Measurements from ENCODE around the gene EFNB3. TPM values are rescaled to one million over a fixed set of nuclear protein-coding genes. Genes with fewer than 3 reads are reported as not detected.

The EFNB3 gene
- total and polyA plus RNA-seq, 2 of the 13 experiments (the other 11 are each of a cell fraction or from before 2014, with no cell fraction given), result 0.07 to 0.25 TPM

DNA sequence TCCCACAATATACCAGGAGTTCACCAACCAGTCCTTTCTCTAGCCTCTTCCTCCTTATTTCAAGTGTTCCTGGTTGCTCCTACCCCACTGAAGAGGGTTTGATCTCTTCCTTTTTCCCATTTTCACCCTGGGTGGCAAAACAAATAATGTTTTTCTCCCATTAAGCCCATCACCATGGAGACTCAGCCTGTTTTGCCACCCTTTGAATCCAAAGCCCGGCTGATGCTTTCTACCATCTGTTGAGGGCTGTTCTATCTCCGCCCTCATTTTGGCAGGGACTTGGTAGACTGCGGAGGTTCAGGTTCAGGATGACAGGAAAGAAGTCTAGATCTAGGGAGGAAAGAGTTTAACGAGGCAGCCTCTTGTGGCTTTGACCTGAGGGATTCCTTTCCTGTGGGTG is 15.1 kb downstream of the EFNB3 start (continued):
- TF ChIP-seq, protein P1, sequence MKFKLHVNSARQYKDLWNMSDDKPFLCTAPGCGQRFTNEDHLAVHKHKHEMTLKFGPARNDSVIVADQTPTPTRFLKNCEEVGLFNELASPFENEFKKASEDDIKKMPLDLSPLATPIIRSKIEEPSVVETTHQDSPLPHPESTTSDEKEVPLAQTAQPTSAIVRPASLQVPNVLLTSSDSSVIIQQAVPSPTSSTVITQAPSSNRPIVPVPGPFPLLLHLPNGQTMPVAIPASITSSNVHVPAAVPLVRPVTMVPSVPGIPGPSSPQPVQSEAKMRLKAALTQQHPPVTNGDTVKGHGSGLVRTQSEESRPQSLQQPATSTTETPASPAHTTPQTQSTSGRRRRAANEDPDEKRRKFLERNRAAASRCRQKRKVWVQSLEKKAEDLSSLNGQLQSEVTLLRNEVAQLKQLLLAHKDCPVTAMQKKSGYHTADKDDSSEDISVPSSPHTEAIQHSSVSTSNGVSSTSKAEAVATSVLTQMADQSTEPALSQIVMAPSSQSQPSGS (CRISPR knock-in tag; IDR thresholded peaks at IDR 0.05), result no peak

DNA sequence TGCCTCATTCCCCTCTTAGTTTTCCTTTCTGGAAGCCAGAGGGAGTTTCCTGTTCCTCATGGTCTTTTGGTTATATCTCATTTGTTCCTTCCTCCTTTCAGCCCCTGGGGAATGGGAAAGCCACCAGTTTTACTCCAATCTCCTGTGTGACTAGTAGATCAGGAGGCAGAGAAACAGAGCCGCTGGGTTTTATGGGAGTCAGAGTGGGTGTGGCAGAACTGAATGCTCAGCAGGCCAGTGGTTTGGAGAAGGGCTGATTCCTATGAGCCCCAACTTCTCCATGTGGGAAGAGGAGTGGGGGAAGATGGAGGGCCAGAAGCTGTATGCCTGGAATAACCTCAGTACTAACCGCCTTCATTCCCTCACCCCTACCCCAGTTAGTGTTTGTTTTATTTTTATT is 16.6 kb downstream of the EFNB3 start:
- in situ Hi-C loops (cut with HindIII; ENCODE audit: extremely low pct_ligation_motif_present, low pct_unique_long_range_greater_than_20kb) (no loop called here), intact Hi-C loops (cut with micrococcal nuclease; ENCODE audit: unreplicated experiment) (no loop called here)
- H3K79me2 ChIP-seq (ENCODE audit: insufficient read depth, low read length), result no peaks in the 10 kb centered on the region
- H3K9me3 ChIP-seq (ENCODE audit: low read length), result no peaks in the 10 kb centered on the region
- no peak overlapping the region for H3K27ac ChIP-seq (ENCODE audit: extremely low read length, insufficient read depth, low read length)
- ChIA-PET CTCF (ENCODE audit: low intra/inter-chr PET ratio, low total read pairs) (no interaction called here), POLR2A (no interaction called here)
- H2AFZ ChIP-seq (ENCODE audit: low read length), result no peak overlapping the region
- ATAC-seq (no peak), DNase-seq (ENCODE audit: low spot score) (no peak), FAIRE-seq (no peak)
- no TSS peak for BruUV-seq (replicated peaks)
- H3K4me1 ChIP-seq (ENCODE audit: insufficient read depth, low read length), result peaks cover 11% of the 10 kb centered on the region
- no peak overlapping the region for H3K4me3 ChIP-seq (replicated peaks in 1 of 3; ENCODE audit: insufficient read depth in 1 of 3, low read depth in 2 of 3, low read length in 3 of 3)
- no peak overlapping the region for H3K9ac ChIP-seq (ENCODE audit: insufficient read depth, low read depth, low read length)
- no peaks in the 10 kb centered on the region for H3K36me3 ChIP-seq (replicated peaks in 1 of 2; ENCODE audit: control insufficient read depth in 1 of 2, insufficient read depth in 2 of 2, low read length in 2 of 2)
- peaks cover 8 to 50% of the 10 kb centered on the region in 2 experiments for H3K27me3 ChIP-seq (ENCODE audit: control insufficient read depth in 1 of 2, insufficient read depth in 2 of 2, low read length in 2 of 2)
- TF ChIP-seq, protein P2, sequence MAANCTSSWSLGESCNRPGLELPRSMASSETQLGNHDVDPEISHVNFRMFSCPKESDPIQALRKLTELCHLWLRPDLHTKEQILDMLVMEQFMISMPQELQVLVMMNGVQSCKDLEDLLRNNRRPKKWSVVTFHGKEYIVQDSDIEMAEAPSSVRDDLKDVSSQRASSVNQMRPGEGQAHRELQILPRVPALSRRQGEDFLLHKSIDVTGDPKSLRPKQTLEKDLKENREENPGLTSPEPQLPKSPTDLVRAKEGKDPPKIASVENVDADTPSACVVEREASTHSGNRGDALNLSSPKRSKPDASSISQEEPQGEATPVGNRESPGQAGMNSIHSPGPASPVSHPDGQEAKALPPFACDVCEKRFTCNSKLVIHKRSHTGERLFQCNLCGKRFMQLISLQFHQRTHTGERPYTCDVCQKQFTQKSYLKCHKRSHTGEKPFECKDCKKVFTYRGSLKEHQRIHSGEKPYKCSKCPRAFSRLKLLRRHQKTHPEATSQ (CRISPR knock-in tag; IDR thresholded peaks at IDR 0.05; ENCODE audit: borderline replicate concordance), result no peak
- TF ChIP-seq, protein P1 (CRISPR knock-in tag; IDR thresholded peaks at IDR 0.05), result no peak
- TF ChIP-seq GPN1 (CRISPR knock-in tag; IDR thresholded peaks at IDR 0.05; ENCODE audit: borderline replicate concordance) (no peak), ZNF747 (CRISPR knock-in tag; IDR thresholded peaks at IDR 0.05; ENCODE audit: borderline replicate concordance) (no peak), ZNF460 (CRISPR knock-in tag; IDR thresholded peaks at IDR 0.05; ENCODE audit: borderline replicate concordance) (no peak), ASH2L (IDR thresholded peaks at IDR 0.05; ENCODE audit: insufficient read length, low read depth, low read length) (no peak), NFKBIZ (CRISPR knock-in tag; IDR thresholded peaks at IDR 0.05) (no peak), ZFP82 (CRISPR knock-in tag; IDR thresholded peaks at IDR 0.05; ENCODE audit: borderline replicate concordance) (no peak), JUNB (CRISPR knock-in tag; IDR thresholded peaks at IDR 0.05; ENCODE audit: borderline replicate concordance) (no peak), ZNF354B (CRISPR knock-in tag; IDR thresholded peaks at IDR 0.05) (no peak), WIZ (CRISPR knock-in tag; IDR thresholded peaks at IDR 0.05) (no peak), ZNF496 (CRISPR knock-in tag; IDR thresholded peaks at IDR 0.05; ENCODE audit: insufficient replicate concordance) (no peak)
- TF ChIP-seq, protein P3, sequence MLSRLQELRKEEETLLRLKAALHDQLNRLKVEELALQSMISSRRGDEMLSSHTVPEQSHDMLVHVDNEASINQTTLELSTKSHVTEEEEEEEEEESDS (CRISPR knock-in tag; IDR thresholded peaks at IDR 0.05; ENCODE audit: borderline replicate concordance), result no peak
- TF ChIP-seq, protein P4, sequence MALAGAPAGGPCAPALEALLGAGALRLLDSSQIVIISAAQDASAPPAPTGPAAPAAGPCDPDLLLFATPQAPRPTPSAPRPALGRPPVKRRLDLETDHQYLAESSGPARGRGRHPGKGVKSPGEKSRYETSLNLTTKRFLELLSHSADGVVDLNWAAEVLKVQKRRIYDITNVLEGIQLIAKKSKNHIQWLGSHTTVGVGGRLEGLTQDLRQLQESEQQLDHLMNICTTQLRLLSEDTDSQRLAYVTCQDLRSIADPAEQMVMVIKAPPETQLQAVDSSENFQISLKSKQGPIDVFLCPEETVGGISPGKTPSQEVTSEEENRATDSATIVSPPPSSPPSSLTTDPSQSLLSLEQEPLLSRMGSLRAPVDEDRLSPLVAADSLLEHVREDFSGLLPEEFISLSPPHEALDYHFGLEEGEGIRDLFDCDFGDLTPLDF (CRISPR knock-in tag; IDR thresholded peaks at IDR 0.05), result no peak
- WGBS (ENCODE audit: low lambda C conversion rate), result 61% methylated on average over 2 of the region's 2 CpGs
- no peaks in the 10 kb centered on the region for H4K20me1 ChIP-seq (ENCODE audit: insufficient read depth, low read length)
- no peak overlapping the region for H3K4me2 ChIP-seq (ENCODE audit: low read depth, low read length)

Data from HepG2 (cell line).